Middle frontal gyrus (tissue), 1 donor: ENCODE data around the gene EPHA6.
"Not testable (repeated sequence)": the region's sequence is repeated elsewhere in the genome, so short reads cannot be mapped to it uniquely, and the experiment has no call there.

Experiments used
- DNase-seq: peaks from one replicate; pipeline ENCODE4 v3.0.0-alpha.2; 2015; ENCODE audit warnings: low spot score; ENCODE audit errors: extremely low spot score

The EPHA6 gene

DNA sequence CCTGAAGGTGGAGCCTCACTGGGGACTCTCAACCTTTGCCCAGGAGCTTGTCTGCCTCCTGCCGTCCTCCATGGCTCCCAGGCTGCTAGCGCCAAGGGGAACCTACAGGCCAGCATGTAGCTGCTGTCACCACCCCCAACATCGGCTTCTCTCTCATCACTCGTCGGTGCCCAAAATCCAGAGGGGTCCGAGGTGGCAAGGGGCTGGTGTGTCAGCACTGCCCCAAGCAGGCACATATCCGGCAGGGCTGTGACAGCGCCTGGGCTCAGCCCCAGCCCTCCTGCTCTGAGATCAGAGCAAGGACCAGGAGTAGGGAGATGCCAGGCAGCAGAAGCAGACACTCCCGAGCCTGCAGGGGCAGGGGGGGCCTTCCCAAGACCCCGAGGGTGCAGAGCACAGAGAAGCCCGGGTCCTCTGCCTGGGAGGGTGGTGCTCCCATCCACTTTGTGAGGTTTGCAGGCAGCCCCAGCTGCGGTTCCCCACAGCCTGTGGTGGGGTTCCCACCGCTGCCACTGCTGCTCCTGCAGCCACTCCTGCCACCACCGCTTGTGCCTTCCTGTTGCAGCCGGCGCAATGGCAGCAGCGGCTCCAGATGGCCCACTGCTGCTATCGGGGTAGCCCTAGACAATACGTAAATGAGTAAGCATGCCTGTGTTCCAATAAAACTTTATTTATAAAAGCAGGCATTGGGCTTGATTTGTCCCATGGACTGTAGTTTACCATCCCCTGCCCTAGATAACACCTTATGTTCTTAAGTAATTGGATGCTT, 451.0 kb downstream of the EPHA6 start:
- no peak for DNase-seq

GRCh38 chr3:97269202-97269601, 454.8 kb downstream of the EPHA6 start:
- no peak for DNase-seq

GRCh38 chr3:97276879-97277550, 462.6 kb downstream of the EPHA6 start:
- DNase-seq = not testable (repeated sequence)

- no peak for DNase-seq
Observed at GRCh38 chr3:97277708-97278107, 463.3 kb downstream of the EPHA6 start.

- no peak for DNase-seq
Observed at GRCh38 chr3:97278506-97278905, 464.1 kb downstream of the EPHA6 start.

DNA sequence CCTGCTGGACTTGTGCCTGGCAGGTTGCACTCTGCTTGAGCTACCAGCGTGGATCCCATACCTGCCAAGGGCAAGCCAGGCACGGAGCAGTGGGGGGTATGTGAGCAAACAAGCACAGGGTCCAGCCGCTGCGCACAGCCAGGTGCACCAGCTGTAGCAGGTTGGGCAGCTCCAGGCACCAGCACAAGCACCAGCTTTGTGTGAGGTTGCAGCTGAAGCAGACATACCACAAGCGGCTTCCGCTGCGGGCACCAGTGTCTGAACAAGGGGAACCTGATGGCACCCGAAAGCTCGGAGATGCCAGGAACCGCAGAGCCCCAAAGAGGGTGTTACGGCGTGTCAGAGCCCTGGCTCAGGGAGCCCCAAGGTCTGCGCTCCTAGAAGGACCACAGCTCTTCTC, 477.5 kb downstream of the EPHA6 start:
- no peak for DNase-seq

GRCh38 chr3:97293596-97294131, 479.3 kb downstream of the EPHA6 start:
- DNase-seq = no peak

DNA sequence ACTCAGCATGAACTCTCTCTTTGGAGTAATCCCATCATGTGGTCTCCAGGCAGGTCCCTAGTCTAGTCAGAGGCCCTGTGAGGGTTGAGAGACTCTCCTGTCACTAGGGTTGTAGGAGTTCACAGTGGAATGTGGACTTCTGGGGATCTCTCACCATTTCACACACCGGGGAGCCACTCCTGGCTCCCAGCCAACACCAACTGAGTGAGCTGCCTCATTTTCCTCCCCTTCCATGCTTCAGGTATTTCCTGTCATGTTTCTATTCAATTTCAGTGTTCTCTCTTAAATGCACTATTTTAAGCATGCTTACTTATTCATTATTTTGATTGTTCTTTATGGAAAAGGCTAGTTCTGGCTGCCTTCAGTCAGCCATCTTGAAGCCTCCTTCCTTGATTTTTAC, 482.6 kb downstream of the EPHA6 start:
- DNase-seq = no peak

DNA sequence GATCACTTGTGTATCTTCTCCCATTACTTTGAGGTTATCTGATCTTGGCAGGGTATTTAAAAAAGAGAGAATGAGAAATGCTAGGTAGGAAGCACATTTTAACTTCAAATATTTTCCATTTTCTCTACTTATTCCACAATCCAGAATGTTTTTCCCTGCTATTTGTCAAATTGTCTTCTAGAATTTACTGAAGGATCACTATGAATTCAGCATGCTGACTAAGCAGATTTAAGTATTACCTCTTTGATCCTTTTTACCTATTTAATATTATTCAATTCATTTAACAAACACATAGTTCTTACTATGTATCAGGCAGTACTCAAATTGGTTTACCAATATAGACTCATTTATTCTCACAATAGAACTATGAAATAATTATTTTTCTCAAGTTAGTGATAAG, 486.7 kb downstream of the EPHA6 start:
- no peak for DNase-seq

DNA sequence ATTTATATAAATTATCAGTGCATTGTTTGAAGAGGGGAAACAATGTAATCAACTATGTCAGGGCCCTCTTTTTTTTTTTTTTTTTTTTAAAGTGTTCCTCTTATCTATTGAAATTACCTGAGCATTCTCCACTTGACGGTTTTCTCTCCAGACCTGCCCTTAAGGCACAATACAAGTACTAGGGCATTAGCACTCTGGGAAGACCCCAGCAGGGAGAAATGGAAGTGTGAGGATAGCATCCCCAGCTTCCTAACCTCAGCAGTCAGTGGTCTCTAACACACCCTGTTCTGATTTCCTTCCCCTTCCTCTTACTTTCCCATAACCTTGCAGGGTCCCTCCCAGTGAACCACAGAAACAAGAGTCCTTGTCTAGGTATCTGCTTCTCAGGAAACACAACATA, 491.8 kb downstream of the EPHA6 start:
- no peak for DNase-seq

DNA sequence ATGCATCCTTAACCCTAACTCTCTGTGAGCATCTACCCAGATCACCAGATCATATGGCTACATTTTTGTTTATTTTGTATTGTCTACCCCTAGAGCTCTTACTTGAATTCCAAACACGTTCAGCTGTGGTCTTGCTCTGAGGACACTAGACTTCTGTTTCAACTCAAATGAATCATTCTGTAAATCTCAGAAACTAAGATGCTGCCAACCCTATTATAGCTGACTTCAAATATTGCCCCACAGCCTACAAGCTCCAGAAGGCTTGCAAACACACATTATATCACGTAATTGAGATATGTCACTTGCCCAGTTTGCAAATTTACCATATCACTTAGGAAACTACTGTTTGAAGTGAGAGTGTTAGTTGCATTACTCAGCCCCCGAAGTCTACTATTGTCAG, 524.0 kb downstream of the EPHA6 start:
- DNase-seq = no peak

DNA sequence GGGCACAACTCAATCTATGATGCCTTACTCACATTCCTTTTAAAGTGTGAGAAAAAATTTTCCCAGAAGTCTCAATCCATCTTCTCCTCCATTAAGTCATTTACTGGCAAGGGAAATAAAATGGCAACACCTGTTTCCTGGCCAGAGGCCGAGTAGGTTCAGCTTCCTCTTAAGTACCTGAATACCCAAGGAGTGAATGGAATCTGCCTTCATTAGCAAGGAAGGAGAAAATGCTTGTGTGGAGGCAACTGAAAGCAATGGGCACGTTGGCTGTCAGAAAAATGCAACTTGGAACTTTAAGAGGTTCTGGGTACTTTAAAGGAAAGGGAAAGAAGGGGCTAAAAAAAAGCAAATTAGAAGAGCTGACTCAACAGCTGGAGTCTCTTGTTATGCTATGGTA, 526.5 kb downstream of the EPHA6 start:
- no peak for DNase-seq

GRCh38 chr3:97347780-97348179, 533.4 kb downstream of the EPHA6 start:
- DNase-seq = no peak

DNA sequence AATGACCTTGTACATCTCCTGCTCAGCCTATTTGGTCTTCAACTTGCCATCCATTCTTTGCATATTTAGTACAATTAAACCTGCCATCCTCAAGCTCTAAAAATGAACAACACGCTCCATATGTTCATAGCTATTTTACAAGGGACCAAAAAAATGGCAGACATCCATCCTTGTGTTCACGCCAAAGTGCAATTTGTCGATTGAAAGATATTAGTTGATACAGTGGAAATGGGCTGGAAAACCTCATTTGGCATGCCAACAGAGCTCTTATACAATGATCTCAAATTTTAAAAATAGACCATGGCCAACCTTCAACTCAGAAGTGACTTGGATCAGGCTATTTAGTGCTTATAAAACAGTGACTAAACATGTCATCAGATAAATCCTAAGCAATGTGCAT, 536.6 kb downstream of the EPHA6 start:
- DNase-seq = no peak

DNA sequence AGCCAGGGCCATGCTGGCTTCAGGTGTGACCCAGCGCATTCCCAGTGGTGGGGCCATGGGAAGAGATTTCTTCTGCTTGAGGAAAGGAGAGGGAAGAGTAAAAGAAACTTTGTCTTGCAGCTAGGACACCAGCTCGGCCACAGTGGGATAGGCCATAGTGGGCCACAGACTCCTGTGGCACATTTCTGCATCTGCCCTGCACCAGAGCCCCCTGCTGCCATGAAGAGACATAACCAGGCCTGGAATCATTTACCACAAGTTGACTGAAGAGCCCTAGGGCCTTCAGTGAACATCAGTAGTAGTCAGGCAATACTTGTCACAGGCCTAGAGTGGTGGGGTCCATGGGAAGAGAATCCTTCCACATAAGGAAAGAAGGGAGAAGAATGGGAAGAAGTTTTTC, 538.8 kb downstream of the EPHA6 start:
- no peak for DNase-seq

DNA sequence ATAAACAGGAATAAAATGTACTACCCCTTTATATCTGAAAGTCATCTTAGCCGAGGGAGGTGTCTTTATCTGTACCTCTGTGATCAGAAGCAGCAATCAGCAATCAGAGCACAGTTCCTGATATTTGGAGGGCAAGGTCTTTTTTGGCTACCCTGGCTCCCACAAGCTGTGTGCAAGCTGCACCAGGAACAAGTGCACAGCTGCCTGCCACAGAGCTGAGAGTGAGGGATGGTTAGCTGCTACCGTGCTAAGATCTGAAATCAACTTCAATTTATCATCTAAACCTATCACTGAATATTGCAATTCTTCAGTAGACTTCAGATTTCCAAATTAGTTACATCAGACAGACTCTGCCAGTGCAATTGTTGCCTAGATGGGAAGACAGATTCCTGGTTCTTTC, 545.6 kb downstream of the EPHA6 start:
- DNase-seq = no peak

GRCh38 chr3:97360804-97361203, 546.4 kb downstream of the EPHA6 start:
- no peak for DNase-seq

GRCh38 chr3:97384583-97384982, 570.2 kb downstream of the EPHA6 start:
- DNase-seq = no peak

DNA sequence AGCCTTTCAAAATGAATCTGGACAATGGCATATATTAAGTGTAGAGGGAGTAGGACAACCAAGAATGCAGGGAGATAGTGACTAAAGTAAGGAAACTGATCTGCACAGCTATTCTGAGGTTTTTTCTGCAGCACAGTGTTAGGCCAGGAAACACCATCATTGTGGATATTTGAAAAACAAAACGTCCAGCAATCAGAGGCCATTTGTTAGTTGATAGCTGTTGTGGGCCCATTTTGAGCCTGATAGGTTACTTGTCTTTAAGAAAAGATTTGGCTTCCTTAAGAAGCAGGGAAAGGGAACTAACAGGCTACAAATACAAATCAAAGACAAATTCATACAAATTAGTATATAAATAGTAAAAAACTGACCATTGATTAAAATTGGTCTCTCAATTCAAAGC, 574.4 kb downstream of the EPHA6 start:
- no peak for DNase-seq

DNA sequence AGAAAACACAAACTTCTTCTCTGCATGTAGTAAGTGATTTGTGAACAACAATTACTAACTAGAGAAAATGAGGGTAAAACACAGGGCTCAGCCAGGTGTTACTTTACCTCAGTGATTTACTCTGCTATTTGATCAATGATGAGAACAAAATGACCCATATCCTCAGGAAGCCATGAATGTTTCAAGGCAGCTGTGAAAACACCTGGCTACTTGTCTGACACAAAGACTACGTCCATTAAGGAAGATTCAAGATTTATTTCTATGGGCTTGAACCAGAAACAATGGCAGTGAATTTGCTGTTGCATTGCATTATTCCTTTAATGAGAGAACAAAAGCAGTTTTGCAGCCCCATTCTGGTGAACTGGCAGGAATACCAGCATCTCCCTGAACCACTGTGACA, 575.5 kb downstream of the EPHA6 start:
- DNase-seq = no peak

DNA sequence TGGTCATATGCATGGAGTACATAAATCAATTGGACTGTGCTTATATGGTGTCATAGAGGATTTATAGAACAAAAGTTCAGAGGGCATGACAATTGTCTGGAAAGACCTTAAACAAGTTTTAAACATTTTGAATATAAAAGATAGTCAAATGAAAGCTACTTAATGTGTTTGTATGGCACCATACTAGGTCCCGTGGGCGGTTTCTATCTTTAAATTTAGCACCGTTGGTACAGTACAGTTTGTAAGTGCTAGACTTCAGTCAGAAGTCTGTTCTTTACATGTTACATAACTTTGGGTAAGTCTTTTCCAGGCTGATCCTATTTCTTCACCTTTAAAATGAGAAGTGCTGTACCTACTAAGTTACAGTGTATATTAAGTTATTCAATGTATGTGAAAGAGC, 576.8 kb downstream of the EPHA6 start:
- DNase-seq = peak; percentile 20

- no peak for DNase-seq
Observed at GRCh38 chr3:97409612-97410011, 595.2 kb downstream of the EPHA6 start.

GRCh38 chr3:97421565-97421964, 607.2 kb downstream of the EPHA6 start:
- DNase-seq = no peak
